Mesangial cell (primary cell): ENCODE results near the gene STRA8. TPM values are rescaled to one million over a fixed set of nuclear protein-coding genes. Genes with fewer than 3 reads are reported as not detected.

ENCODE experiments used
- total RNA-seq: library from RNA; depleted of rRNA; stranded (reverse); fragments of >200 nt; gene quantifications from 2 replicates; pipeline ENCODE4 v1.2.3, GENCODE V29; 2015

The STRA8 gene
- total RNA-seq, result not detected in 2 replicates

DNA sequence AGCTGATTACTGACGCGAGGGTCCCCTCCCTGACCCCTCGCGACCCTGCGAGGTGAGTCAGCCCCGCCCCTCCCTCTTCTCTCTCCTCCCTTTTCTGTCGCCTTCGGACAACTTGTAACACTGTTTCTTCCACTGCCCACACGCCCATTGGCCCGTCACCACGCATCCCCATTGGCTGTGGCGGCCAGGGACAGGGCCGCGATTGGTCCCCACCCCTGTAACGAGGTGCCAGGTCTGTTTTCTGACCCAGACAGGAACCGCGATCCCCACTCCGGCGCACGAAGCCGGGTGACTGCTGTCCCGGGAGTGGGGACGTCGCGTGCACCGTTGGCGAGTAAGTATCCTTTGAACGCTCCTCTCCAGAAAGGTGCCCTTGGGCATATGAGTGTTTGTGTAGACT, at the start of gene STRA8:
Gene STRA8, plus strand, starts transcription at position 269 of the 400 bp plus-strand sequence. CDS start 6,687 bp downstream, outside the sequence.

GRCh38 chr7:135211179-135211945, 22.3 kb upstream of the STRA8 start, which contains the start of gene WDR91:
WDR91 (minus strand) TSS chr7:135211526; CDS start chr7:135211502, 24 bp downstream.

Other genes starting within 250 kb of the STRA8 start
- 0.49 and 0.89 TPM in 2 replicates for gene AGBL3, start 247.3 kb upstream of the STRA8 start, total RNA-seq
- 0.33 and 2.0 TPM in 2 replicates for gene TMEM140, start 85.8 kb upstream of the STRA8 start, total RNA-seq
- 46.8 and 50.3 TPM in 2 replicates for gene CYREN, start 63.1 kb upstream of the STRA8 start, total RNA-seq
- gene WDR91, start 22.3 kb upstream of the STRA8 start, total RNA-seq, result 16.1 and 28.3 TPM in 2 replicates